Thyroid gland (tissue), 4 donors: ENCODE results near the gene ENDOG. TPM values are rescaled to one million over a fixed set of nuclear protein-coding genes. Genes with fewer than 3 reads are reported as not detected.

ENCODE experiments used
- DNase-seq, 2 donors: peaks; one replicate each; pipeline ENCODE4 v3.0.0-alpha.2; 2019
- H3K27ac ChIP-seq, 3 donors: fragments of 200-600 bp; sonication (generic); 1 replicate in 2 of 3; 2 replicates in 1 of 3; pipeline ENCODE4 v1.5.1; 2016 to 2019; ENCODE audit warnings: mild to moderate bottlenecking in 1 of 3, moderate library complexity in 1 of 3
- H3K27me3 ChIP-seq: fragments of 200-600 bp; sonication (generic); one replicate; pipeline ENCODE4 v1.5.1; 2019
- H3K36me3 ChIP-seq, 2 donors: fragments of 200-600 bp; sonication (generic); one replicate each; pipeline ENCODE4 v1.5.1; 2016 to 2019
- H3K4me1 ChIP-seq, 2 donors: fragments of 200-600 bp; sonication (generic); one replicate each; pipeline ENCODE4 v1.5.1; 2017 to 2019
- H3K4me3 ChIP-seq, 3 donors: fragments of 200-600 bp; sonication (generic); replicated peaks in 1 of 3; 1 replicate in 2 of 3; 2 replicates in 1 of 3; pipeline ENCODE4 v1.5.1; 2016; ENCODE audit warnings: mild to moderate bottlenecking in 1 of 3
- H3K9me3 ChIP-seq: fragments of 200-600 bp; sonication (generic); one replicate; pipeline ENCODE4 v1.5.1; 2017
- CTCF ChIP-seq, 6 experiments: fragments of 200-600 bp in 3 of 6; fragments of 450-650 bp in 3 of 6; sonication (generic) in 3 of 6; IDR thresholded peaks; one replicate each; pipeline ENCODE4 v1.5.1; 2016 to 2019; ENCODE audit warnings: antibody characterized with exemption in 6 of 6, mild to moderate bottlenecking in 2 of 6, inconsistent platforms in 1 of 6, moderate library complexity in 1 of 6
- POLR2A ChIP-seq, 2 donors: fragments of 450-650 bp; IDR thresholded peaks; one replicate each; pipeline ENCODE4 v1.6.1; 2017; ENCODE audit warnings: antibody characterized with exemption in 2 of 2, mild to moderate bottlenecking in 2 of 2, moderate library complexity in 1 of 2
- whole genome bisulfite sequencing, 2 donors: methylation state at CpG; one replicate each; pipeline ENCODE4 v1.1.5; 2017; 5-methylcytosine and 5-hydroxymethylcytosine counted together
- intact Hi-C: fragments of 100-400 bp; cut with DNase I; formaldehyde crosslinking; loops from one replicate; pipeline ENCODE4 v1.15.1; 2023
- total RNA-seq, 4 donors: library from RNA; depleted of rRNA; stranded (reverse); fragments of >200 nt; gene quantifications; one replicate each; pipeline ENCODE4 v1.2.3, GENCODE V29; 2016

ENDOG gene
- total RNA-seq, 4 donors from 2014 or later = 15.2 to 74.6 (median 40.1) TPM

GRCh38 chr9:128782669-128783068 is 35.6 kb upstream of the ENDOG start:
- H3K36me3 ChIP-seq = no peaks in the 10 kb centered on the region
- intact Hi-C loops = no loop called here
- TF ChIP-seq CTCF (IDR thresholded peaks at IDR 0.05) (no peak), POLR2A (IDR thresholded peaks at IDR 0.05) (no peak)
- H3K9me3 ChIP-seq = no peaks in the 10 kb centered on the region
- peaks cover under 1 to 5% of the 10 kb centered on the region in 2 donors for H3K4me1 ChIP-seq
- no peak overlapping the region for H3K27ac ChIP-seq
- no peak overlapping the region for H3K4me3 ChIP-seq
- H3K27me3 ChIP-seq = no peaks in the 10 kb centered on the region
- no peak for DNase-seq
- 91 to 96% methylated on average over 1 of the region's 1 CpG for WGBS, 2 donors

GRCh38 chr9:128785427-128785826 is 32.9 kb upstream of the ENDOG start:
- intact Hi-C loops = no loop called here
- TF ChIP-seq CTCF (IDR thresholded peaks at IDR 0.05) (no peak), POLR2A (IDR thresholded peaks at IDR 0.05) (no peak)
- 92 to 95% methylated on average over 6 of the region's 6 CpGs for WGBS, 2 donors
- no peaks in the 10 kb centered on the region for H3K36me3 ChIP-seq
- H3K4me1 ChIP-seq = peaks cover 8 to 12% of the 10 kb centered on the region in 2 donors
- no peak for DNase-seq
- no peak overlapping the region for H3K27ac ChIP-seq
- H3K9me3 ChIP-seq = no peaks in the 10 kb centered on the region
- no peak overlapping the region for H3K4me3 ChIP-seq
- H3K27me3 ChIP-seq = no peaks in the 10 kb centered on the region

- Histone ChIP-seq H3K27me3 (no peaks in the 10 kb centered on the region), H3K4me1 (peaks cover 8 to 12% of the 10 kb centered on the region in 2 donors), H3K27ac (peak within 1 kb of the TSS; percentile 63 to 86 (median 64)), H3K4me3 (peak within 1 kb of the TSS; percentile 59 to 97 (median 92)), H3K9me3 (no peaks in the 10 kb centered on the region), H3K36me3 (peaks cover 7 to 13% of the 10 kb centered on the region in 2 donors)
- peak in 1 of 2 donors; percentile 58 for TF ChIP-seq POLR2A (IDR thresholded peaks at IDR 0.05)
- TF ChIP-seq CTCF (IDR thresholded peaks at IDR 0.05) = peak in 1 of 6 experiments; percentile 19
- peak; percentile 88 to 92 for DNase-seq
- WGBS, 2 donors = 19% methylated on average over 21 to 26 of the region's 64 CpGs
- intact Hi-C loops = no loop called here
Observed at GRCh38 chr9:128786681-128787601, 31.4 kb upstream of the ENDOG start, which contains the start of gene TBC1D13. TBC1D13 (plus strand) TSS chr9:128787253; CDS start chr9:128787354, 101 bp downstream.

GRCh38 chr9:128787659-128788058 is 30.6 kb upstream of the ENDOG start:
- 1 to 2% methylated on average over 7 of the region's 7 CpGs for WGBS, 2 donors
- Histone ChIP-seq H3K36me3 (peaks cover 14 to 20% of the 10 kb centered on the region in 2 donors), H3K27ac (peak overlapping the region in 2 of 3 donors; percentile 63 to 86), H3K9me3 (no peaks in the 10 kb centered on the region), H3K4me3 (peak overlapping the region; percentile 59 to 97 (median 92)), H3K27me3 (no peaks in the 10 kb centered on the region), H3K4me1 (peaks cover 8 to 12% of the 10 kb centered on the region in 2 donors)
- no peak for TF ChIP-seq CTCF (IDR thresholded peaks at IDR 0.05)
- no peak for TF ChIP-seq POLR2A (IDR thresholded peaks at IDR 0.05)
- peak; percentile 35 to 42 for DNase-seq
- intact Hi-C loops = no loop called here

- H3K9me3 ChIP-seq = no peaks in the 10 kb centered on the region
- H3K4me3 ChIP-seq = no peak overlapping the region
- no peaks in the 10 kb centered on the region for H3K27me3 ChIP-seq
- peaks cover 8 to 12% of the 10 kb centered on the region in 2 donors for H3K4me1 ChIP-seq
- 71 to 100% methylated on average over 1 of the region's 1 CpG for WGBS, 2 donors
- peaks cover 19 to 28% of the 10 kb centered on the region in 2 donors for H3K36me3 ChIP-seq
- intact Hi-C loops = no loop called here
- no peak for TF ChIP-seq CTCF (IDR thresholded peaks at IDR 0.05)
- TF ChIP-seq POLR2A (IDR thresholded peaks at IDR 0.05) = no peak
- H3K27ac ChIP-seq = no peak overlapping the region
- no peak for DNase-seq
Observed at GRCh38 chr9:128788445-128788844, 29.9 kb upstream of the ENDOG start.
